Measurements from ENCODE around the gene MCRS1.

DNA sequence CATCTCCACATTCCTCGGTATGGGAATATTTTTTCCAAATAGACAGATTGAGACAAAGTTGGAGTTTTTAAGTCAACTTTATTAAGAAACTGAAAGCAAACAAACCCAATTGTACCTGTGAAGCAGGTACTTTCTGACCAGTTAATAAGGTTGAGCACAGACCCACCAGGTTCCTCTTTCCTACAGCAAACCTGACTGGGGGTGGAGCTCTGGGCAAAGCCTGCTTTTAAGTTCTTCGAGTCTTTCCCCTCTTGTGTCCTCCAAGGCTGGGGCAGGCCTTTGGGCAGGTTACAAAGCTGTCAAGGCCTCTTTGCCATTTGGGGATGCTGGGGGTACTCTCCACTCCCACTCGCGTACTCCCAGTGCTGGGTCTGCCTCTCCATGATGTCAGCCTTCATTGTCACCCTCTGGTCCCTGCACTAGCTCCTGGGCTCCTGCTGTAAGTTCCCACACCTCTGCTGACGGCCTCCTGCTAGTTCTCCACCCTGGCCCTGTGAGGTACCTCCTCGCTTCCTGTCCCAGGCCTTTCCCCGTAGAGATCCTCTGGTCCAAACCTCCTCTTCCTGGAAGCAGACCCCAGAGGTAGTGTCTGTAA lies 25.9 kb downstream of the MCRS1 start:
- TF ChIP-seq ZNF521 (tag by site-specific recombination; IDR thresholded peaks at IDR 0.05) = no peak
- TF ChIP-seq ZNF274 (IDR thresholded peaks at IDR 0.05; ENCODE audit: low read length) = no peak
- no peak for TF ChIP-seq ZNF274 (tag by site-specific recombination; IDR thresholded peaks at IDR 0.05; ENCODE audit: borderline replicate concordance)
- TF ChIP-seq ZNF558 (tag by site-specific recombination; IDR thresholded peaks at IDR 0.05) = no peak
- no peak for TF ChIP-seq GLI4 (tag by site-specific recombination; IDR thresholded peaks at IDR 0.05)
- no peak for TF ChIP-seq ZNF2 (tag by site-specific recombination; IDR thresholded peaks at IDR 0.05)
